GF-D8 (cell line): ENCODE data around the gene CRIM1.

Experiments
- DNase-seq: peaks from one replicate; lab custom pipeline; 2025; lab: John Stamatoyannopoulos, UW

Gene CRIM1

GRCh38 chr2:36374585-36374984 lies 19.0 kb downstream of the CRIM1 start:
- DNase-seq: no peak

GRCh38 chr2:36376319-36376765 lies 20.8 kb downstream of the CRIM1 start:
- no peak for DNase-seq

- DNase-seq: no peak
Measured at GRCh38 chr2:36376992-36377738, 21.6 kb downstream of the CRIM1 start.

GRCh38 chr2:36379710-36380448 lies 24.3 kb downstream of the CRIM1 start:
- DNase-seq: no peak

GRCh38 chr2:36380624-36381481 lies 25.3 kb downstream of the CRIM1 start:
- DNase-seq: no peak

- no peak for DNase-seq
Measured at GRCh38 chr2:36381993-36382392, 26.4 kb downstream of the CRIM1 start.

GRCh38 chr2:36382472-36382871 lies 26.9 kb downstream of the CRIM1 start:
- no peak for DNase-seq

- DNase-seq: no peak
Measured at GRCh38 chr2:36383726-36384125, 28.1 kb downstream of the CRIM1 start.

GRCh38 chr2:36384454-36384853 lies 28.9 kb downstream of the CRIM1 start:
- DNase-seq: no peak

GRCh38 chr2:36385603-36386002 lies 30.0 kb downstream of the CRIM1 start:
- no peak for DNase-seq

- no peak for DNase-seq
Measured at GRCh38 chr2:36387258-36387916, 31.8 kb downstream of the CRIM1 start.

GRCh38 chr2:36388472-36388871 lies 32.9 kb downstream of the CRIM1 start:
- DNase-seq: no peak

GRCh38 chr2:36389091-36389564 lies 33.5 kb downstream of the CRIM1 start:
- no peak for DNase-seq

GRCh38 chr2:36389577-36389976 lies 34.0 kb downstream of the CRIM1 start:
- DNase-seq: no peak

GRCh38 chr2:36392571-36393255 lies 37.1 kb downstream of the CRIM1 start:
- no peak for DNase-seq

- DNase-seq: no peak
Measured at GRCh38 chr2:36393738-36394256, 38.2 kb downstream of the CRIM1 start.

GRCh38 chr2:36394804-36395203 lies 39.2 kb downstream of the CRIM1 start:
- DNase-seq: no peak

- DNase-seq: no peak
Measured at GRCh38 chr2:36395866-36396265, 40.3 kb downstream of the CRIM1 start.

GRCh38 chr2:36396878-36397539 lies 41.4 kb downstream of the CRIM1 start:
- no peak for DNase-seq

- DNase-seq: no peak
Measured at GRCh38 chr2:36397728-36398413, 42.3 kb downstream of the CRIM1 start.
